NCI-H2107 (cell line): ENCODE measurements around the gene ERRFI1.

Experiments used
- DNase-seq: peaks from one replicate; lab custom pipeline; 2025; lab: John Stamatoyannopoulos, UW

ERRFI1 gene

DNA sequence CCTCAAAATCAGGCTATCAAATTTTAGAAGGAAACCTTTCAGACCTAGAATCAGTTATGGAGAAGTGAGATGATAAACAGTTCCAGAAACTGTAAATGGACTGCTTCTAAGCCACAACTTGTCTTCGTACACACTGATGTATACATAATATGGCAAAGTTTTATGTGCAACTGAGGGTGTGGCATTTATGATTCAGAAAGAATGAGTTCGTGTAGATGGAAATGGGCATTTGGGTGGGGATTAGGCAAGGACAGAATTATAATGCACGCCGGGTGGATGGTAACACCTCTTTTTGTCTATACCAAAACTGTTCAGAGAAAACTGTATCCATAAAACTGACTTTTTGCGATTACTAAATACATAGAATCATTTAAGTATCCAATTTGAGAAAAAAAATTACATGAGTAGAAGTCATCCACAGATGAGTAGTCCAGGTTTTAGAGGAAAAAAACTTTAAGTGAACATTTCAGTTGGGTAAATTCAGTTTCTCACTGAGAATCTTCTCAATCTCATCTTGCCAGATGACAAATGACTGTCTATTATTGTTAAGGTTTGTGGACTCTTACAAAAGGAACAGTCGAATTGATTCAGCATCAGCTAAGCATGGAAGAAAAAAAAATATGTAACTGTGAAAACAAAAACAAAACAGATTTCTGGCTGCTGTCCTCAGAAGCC is 22.5 kb downstream of the ERRFI1 start:
- DNase-seq = no peak

DNA sequence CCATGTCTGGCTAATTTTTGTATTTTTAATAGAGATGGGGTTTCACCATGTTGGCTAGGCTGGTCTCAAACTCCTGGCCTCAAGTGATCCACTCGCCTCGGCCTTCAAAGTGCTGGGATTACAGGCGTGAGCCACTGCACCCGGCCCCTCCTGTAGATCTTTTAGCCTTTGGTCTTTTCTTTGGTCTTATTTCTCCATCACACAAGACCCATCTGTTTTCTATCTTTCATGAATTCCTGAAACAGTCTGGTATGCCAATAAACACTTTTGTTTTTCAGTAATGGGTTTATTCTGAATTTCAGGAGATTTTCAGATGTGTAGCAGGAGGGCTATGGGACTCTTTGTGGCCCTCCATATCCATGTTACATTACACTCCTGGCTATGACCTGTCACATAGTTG is 23.2 kb downstream of the ERRFI1 start:
- no peak for DNase-seq

GRCh38 chr1:8002329-8002910 is 23.7 kb downstream of the ERRFI1 start:
- no peak for DNase-seq

DNA sequence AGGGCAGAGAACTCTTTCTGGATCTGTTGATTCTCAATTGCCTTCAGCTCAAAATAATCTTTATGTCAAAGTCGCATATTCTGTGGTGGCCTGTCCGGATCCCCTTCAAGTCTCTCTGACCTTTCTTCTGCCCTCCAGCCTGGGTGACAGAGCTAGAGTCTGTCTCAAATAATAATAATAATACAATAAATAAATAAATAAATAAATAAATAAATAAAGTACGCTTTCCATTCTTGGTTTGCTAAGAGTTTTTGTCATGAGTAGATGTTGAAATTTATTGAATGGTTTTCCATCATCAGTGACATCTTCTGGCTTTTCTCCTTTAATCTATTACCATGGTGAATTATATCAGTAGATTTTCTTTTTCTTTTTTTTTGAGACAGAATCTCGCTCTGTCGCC is 30.7 kb downstream of the ERRFI1 start:
- no peak for DNase-seq

GRCh38 chr1:7994827-7995226 is 31.3 kb downstream of the ERRFI1 start:
- DNase-seq = no peak

DNA sequence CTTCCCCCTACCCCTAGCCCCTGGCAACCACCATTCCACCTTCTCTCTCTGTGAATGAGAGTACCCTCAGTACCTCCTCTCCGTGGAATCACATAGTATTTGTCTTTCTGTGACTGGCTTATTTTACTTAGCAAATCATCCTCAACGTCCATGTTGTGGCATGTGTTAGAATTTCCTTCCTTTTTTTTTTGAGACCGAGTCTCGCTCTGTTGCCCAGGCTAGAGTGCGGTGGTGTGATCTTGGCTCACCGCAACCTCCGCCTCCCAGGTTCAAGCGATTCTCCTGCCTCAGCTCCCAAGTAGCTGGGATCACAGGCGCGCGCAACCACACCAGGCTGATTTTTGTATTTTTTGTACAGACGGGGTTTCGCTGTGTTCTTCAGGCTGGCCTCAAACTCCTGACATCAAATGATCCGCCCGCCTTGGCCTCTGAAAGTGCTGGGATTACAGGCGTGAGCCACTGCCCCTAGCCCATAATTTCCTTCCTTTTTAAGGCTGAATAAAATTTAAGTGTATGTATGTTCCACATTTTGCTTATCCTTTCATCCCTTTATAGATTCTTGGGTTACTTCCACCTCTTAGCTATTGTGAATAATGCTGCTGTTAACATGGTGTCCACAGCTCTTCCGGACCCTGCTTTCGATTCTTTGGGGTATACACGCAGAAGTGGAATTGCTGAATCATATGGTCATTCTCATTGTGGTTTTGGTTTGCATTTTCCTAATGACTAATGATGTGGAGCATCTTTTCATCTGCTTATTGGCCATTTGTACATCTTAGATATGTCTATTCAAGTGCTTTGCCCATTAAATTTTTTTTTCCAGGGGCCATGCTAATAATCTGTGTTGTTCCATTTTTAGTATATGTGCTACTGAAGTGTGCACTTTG is 32.3 kb downstream of the ERRFI1 start:
- no peak for DNase-seq

DNA sequence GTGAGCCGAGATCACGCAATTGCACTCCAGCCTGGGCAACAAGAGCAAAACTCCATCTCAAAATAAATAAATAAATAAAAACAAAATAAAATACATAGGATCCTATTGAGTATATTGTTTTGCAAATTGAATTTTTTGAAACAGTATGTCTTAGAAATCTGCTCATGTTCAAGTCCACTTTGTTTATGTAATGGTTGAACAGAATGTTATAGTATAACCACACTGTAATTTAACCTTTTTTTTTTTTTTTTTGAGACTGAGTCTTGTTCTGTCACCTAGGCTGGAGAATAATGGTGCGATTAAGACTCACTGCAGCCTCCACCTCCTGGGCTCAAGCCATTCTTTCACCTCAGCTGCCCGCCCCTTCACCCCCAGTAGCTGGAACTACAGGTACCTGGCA is 33.2 kb downstream of the ERRFI1 start:
- DNase-seq = no peak

DNA sequence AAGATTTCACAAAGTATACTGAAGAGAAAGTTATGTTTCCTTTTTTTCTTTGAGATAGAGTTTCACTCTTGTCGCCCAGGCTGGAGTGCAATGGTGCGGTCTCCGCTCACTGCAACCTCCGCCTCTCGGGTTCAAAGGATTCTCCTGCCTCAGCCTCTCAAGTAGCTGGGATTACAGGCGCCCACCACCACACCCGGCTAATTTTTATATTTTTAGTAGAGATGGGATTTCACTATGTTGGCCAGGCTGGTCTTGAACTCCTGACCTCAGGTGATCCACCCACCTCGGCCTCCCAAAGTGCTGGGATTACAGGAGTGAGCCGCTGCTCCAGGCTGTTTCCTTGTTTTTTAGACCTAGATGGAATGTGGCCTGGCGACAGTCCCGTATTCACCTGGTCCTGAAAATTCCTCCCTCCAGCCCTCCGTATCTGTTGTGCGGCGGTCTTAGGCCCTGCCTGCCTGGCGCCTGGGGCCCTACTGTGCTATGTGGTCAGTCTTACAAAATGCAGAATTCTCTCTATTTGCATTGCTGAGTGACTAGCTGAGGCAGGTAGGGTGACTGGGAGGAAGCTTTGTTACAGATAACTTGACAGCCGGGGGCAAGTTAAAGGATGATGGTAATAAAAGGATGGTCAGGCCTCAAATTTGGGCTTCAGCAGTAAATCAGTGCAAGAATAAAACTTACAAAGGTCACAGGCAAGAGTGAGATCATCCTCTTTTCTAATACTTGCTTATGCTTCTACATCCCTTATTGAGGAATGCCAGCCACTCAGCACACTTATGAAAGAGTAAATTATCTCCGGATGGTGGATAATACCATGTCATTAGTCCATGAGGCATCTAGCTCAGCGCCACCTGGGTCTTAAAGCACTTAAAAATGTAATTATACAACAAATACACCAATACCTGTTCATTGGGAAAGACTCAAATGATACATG is 34.3 kb downstream of the ERRFI1 start:
- DNase-seq = no peak

GRCh38 chr1:7989762-7990428 is 36.2 kb downstream of the ERRFI1 start:
- DNase-seq = no peak

DNA sequence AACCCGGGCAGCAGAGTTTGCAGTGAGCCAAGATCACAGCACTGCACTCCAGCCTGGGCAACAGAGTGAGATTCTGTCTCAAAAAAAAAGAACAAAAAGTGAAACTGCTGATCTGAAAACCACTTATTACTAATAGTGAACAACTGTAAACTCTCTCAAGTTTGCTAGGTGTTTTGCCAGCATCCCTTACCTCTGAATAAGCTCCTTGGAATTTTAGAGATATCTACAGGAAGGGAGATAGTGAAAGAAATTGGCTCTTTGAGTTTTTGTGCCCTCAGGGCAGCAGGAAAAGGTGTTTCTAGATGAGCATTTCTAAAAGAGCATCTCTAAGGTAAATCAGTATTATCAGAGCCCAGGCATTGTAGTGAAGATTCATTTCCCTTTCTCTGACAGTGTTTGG is 37.5 kb downstream of the ERRFI1 start:
- no peak for DNase-seq

DNA sequence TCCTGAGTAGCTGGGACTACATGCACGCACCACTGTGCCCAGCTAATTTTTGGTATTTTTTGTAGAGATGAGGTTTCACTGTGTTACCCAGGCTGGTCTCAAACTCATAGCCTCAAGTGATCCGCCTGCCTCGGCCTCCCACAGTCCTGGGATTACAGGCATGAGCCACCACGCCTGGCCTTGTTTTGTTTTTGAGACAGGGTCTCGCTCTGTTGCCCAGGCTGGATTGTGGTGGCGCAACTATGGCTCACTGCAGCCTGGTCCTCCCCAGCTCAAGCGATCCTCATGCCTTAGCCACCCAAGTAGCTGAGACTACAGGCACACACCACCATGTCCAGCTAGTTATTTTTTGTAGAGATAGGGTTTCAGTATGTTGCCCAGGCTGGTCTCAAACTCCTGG is 38.6 kb downstream of the ERRFI1 start:
- DNase-seq = no peak

DNA sequence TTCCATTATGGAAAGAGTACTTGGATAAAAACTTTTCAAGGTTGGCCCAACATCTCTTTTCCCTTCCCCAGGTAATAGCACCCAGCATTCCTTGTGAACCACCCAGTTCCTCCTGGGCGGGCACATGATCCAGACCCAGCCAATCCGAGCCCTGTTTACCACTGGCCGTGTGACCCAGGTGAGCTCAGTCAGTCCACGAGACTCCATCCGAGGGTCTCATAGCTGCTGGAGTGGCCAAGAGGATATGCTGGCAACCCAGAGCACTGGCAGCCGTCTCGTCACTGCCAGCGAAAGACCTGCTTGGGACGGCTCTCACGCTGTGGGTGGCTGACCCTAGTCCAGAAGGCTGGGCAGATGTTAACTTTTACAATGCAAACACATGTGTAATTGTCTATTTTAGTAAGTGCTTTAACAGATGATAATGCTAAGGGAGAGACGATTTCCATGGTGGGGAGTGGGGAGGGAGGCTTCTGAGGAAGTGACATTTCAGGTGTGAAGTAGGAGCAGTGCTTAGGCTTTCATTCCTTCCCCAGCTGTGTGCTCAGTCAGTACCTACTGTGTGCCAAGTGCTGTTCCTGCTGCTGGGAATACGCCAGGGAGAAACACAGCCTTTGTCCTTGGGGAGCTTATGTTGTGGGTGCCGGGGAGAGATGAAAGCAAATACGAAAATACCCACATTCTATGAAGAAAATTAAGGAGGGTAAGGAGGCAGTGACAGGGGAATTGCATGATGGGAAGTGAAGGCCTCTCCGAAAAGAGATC is 40.1 kb downstream of the ERRFI1 start:
- DNase-seq = no peak

GRCh38 chr1:7984811-7985210 is 41.3 kb downstream of the ERRFI1 start:
- no peak for DNase-seq

DNA sequence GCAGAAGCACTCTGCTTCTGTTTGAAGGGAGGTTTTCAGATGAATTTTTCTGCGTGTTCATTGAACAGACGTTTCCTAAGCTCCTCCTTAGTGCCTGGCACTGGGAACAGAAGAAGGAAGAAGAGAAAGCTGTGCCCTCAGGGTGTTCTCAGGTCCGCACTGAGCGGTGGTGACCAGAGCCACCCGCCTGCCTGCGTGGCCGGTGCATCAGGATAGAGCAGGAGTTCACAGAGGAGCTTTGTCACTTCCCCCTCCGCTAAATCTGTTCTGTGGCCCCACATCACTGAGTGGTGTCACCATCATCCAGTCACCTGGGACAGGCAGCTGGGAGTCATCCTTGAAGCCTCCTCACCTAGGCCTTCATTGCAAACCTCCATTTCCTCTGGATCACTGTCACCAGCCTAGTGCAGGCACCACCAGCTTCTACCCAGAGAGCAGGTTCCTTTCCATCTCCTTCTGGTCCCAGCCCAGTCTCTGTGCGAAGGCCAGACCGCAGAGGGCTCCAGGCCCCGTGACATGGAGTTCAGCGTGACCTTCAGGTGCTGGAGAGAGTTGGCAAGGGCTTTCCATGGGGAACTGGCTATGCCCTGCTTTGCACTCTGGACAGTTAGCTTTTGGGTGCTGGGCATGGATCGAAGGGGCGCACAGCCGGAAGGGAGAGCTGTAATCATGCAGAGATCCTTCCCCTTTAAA is 42.9 kb downstream of the ERRFI1 start:
- DNase-seq = no peak

- DNase-seq = no peak
These were observed 45.1 kb downstream of the ERRFI1 start for GRCh38 chr1:7980984-7981383.

DNA sequence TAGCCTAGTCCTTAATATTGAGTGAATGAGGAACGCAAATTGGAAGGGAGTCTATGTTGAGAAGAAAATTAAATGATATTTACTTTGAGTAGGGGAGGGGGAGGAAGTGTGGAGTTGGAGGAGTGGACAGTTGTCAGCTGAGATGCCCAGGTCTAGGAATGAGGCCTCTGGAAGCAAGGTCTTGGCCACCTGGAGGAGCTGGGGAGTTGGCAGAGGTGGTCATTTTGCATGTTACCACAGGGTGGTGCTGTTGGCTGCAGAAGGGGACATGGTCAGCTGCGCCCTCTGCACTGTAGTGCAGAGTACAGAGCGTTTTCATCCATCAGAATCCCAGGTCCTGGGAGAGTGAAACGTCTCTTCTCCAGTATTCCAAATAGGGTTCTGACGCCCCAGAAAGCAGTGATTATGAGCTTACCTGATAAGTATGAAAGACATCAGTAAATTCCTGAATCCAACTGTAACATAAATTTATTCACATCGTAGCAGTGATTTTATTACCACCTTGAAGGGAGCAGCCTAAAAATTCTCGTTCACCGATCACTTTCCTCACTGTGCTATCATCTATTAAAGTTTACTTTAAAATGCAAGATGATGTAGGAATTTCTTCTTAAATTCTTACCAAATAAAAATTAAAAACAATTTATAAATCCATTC is 50.8 kb downstream of the ERRFI1 start:
- DNase-seq = no peak

GRCh38 chr1:7973086-7973485 is 53.0 kb downstream of the ERRFI1 start:
- DNase-seq = no peak

DNA sequence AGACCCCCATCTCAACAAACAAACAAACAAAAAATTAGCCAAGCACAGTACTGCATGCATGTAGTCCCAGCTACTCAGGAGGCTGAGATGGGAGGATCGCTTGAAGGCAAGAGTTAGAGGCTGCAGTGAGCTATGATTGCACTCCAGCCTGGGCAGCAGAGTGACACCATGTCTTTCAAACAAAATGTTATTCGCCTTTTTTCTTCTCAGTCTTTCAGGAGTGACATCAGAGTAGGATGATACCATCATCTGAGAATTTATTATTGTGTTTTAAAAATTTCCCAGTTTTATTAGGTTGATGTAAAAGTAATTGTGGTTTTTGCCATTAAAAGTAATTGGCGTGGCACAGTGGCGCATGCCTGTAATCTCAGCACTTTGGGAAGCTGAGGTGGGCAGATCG is 53.8 kb downstream of the ERRFI1 start:
- DNase-seq = no peak

GRCh38 chr1:7971024-7971423 is 55.1 kb downstream of the ERRFI1 start:
- DNase-seq = no peak

DNA sequence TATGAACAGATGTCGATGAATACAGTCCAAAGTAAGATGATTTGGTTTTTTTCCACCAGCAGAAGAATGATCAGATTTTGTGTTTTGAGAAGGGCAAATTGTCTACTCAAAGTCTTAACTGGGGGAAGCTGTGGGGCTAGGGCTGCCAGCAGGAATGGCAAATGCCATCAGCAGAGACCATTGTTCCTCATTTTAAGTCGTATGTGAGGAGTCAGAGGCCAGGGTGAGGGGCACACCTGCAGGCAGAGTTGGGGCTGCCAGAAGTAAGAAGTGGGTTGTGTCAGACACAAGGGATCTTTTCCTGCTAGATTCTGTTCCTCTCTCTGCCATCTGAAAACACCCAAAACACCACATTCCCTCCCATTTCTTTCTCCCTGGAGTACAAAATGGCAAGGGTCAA is 55.9 kb downstream of the ERRFI1 start:
- DNase-seq = no peak
